Smooth muscle cell (in vitro differentiated cells): ENCODE measurements around the gene PPP1R3G. TPM values are rescaled to one million over a fixed set of nuclear protein-coding genes. Genes with fewer than 3 reads are reported as not detected.

ENCODE experiments used
- DNase-seq: peaks from one replicate; lab custom pipeline; 2025; ENCODE audit not compliant: unreplicated experiment; lab: John Stamatoyannopoulos, UW
- H2AFZ ChIP-seq: fragments of 200-600 bp; sonication (generic); 2 replicates; pipeline ENCODE4 v1.6.0; 2016; ENCODE audit warnings: antibody characterized with exemption, low read depth, mild to moderate bottlenecking
- H3F3A ChIP-seq: fragments of 200-600 bp; sonication (generic); 2 replicates; pipeline ENCODE4 v1.6.0; 2017; ENCODE audit warnings: antibody characterized with exemption, low read depth
- H3K27ac ChIP-seq: fragments of 200-600 bp; sonication (generic); 2 replicates; pipeline ENCODE4 v1.5.1; 2016; ENCODE audit warnings: low read depth, mild to moderate bottlenecking
- H3K27me3 ChIP-seq: fragments of 200-600 bp; sonication (generic); 2 replicates; pipeline ENCODE4 v1.6.1; 2016; ENCODE audit warnings: low read depth, mild to moderate bottlenecking
- H3K36me3 ChIP-seq: fragments of 200-600 bp; sonication (generic); 2 replicates; pipeline ENCODE4 v1.5.1; 2016; ENCODE audit warnings: low read depth
- H3K4me1 ChIP-seq: fragments of 200-600 bp; sonication (generic); 2 replicates; pipeline ENCODE4 v1.5.1; 2016; ENCODE audit warnings: low read depth
- H3K4me2 ChIP-seq: fragments of 200-600 bp; sonication (generic); 2 replicates; pipeline ENCODE4 v1.6.0; 2016; ENCODE audit warnings: mild to moderate bottlenecking
- H3K4me3 ChIP-seq: fragments of 200-600 bp; sonication (generic); 2 replicates; pipeline ENCODE4 v1.5.1; 2016; ENCODE audit warnings: mild to moderate bottlenecking
- H3K79me2 ChIP-seq: fragments of 200-600 bp; sonication (generic); 2 replicates; pipeline ENCODE4 v1.6.0; 2016; ENCODE audit warnings: low read depth, mild to moderate bottlenecking
- H3K9ac ChIP-seq: fragments of 200-600 bp; sonication (generic); 2 replicates; pipeline ENCODE4 v1.6.0; 2016; ENCODE audit warnings: low read depth
- H3K9me3 ChIP-seq: fragments of 200-600 bp; sonication (generic); replicated peaks from 2 replicates; pipeline ENCODE4 v1.5.1; 2016; ENCODE audit warnings: low read depth
- H4K20me1 ChIP-seq: fragments of 200-600 bp; sonication (generic); 2 replicates; pipeline ENCODE4 v1.6.0; 2016; ENCODE audit warnings: low read depth
- CTCF ChIP-seq: fragments of 200-600 bp; sonication (generic); IDR thresholded peaks from 2 replicates; pipeline ENCODE4 v1.5.1; 2017; ENCODE audit warnings: borderline replicate concordance, mild to moderate bottlenecking, antibody characterized with exemption; ENCODE audit not compliant: insufficient read depth, poor library complexity, severe bottlenecking
- WGBS: methylation state at CpG from one replicate; pipeline ENCODE4 v1.1.7; 2016; ENCODE audit warnings: low lambda C conversion rate; 5-methylcytosine and 5-hydroxymethylcytosine counted together
- polyA plus RNA-seq: library from polyadenylated mRNA; unstranded; fragments of >200 nt; fragmentation: Nextera tagmentation; extraction: Ambion mirVana; gene quantifications from 2 replicates; pipeline ENCODE4 v1.2.1, GENCODE V29; 2016
- total RNA-seq: library from RNA; depleted of rRNA; stranded (reverse); fragments of >200 nt; gene quantifications from 2 replicates; pipeline ENCODE4 v1.2.3, GENCODE V29; 2014

The PPP1R3G gene
- total and polyA plus RNA-seq, 2 experiments from 2014 or later, result 0.63 to 1.4 TPM

DNA sequence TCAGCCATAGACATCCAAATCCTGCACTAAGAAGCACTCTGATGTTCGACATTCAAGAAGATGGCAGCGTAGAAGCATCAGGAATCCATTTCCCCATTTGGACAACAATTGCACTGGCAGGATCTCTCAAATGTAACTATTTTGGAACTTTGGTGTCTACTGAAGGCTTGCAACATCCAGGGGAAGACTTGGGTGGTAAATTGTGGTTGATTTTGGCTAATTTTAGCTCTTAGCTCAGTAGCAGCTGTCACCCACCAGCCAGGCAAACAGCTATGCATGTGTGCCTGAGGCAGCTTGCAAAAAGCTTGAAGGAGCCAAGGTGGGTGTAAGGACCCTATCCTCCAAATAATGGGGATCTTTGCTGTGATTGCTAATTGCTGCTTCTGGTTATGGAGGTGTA is 35.1 kb upstream of the PPP1R3G start:
- no peak overlapping the region for H3K9ac ChIP-seq
- H2AFZ ChIP-seq, result no peak overlapping the region
- 98% methylated on average over 2 of the region's 2 CpGs for WGBS
- peaks cover 4% of the 10 kb centered on the region for H3K4me1 ChIP-seq
- no peak for DNase-seq
- peaks cover 14% of the 10 kb centered on the region for H3F3A ChIP-seq
- H3K9me3 ChIP-seq, result peaks cover 13% of the 10 kb centered on the region
- H3K4me3 ChIP-seq, result no peak overlapping the region
- no peak for TF ChIP-seq CTCF
- no peaks in the 10 kb centered on the region for H3K27me3 ChIP-seq
- H3K79me2 ChIP-seq, result no peaks in the 10 kb centered on the region
- no peak overlapping the region for H3K4me2 ChIP-seq
- H4K20me1 ChIP-seq, result no peaks in the 10 kb centered on the region
- H3K27ac ChIP-seq, result no peak overlapping the region
- H3K36me3 ChIP-seq, result peaks cover 5% of the 10 kb centered on the region

DNA sequence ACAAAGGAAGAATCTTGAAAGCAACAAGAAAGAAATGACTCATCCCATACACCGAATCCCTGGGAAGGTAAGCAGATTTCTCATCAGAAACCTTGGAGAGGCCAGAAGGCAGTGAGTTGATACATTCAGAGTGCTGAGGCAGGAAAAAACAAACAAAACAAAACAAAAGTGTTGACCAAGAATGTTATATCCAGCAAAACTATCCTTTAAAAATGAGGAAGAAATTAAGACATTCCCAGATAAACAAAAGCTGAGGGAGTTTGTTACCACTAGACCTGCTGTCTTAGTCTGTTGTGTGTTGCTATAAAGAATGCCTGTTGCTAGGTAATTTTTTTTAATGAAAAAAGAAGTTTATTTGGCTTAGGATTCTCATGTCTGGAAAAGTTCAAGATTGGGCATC is 33.7 kb upstream of the PPP1R3G start:
- no peak for DNase-seq
- 87% methylated on average over 1 of the region's 1 CpG for WGBS
- no peaks in the 10 kb centered on the region for H3K79me2 ChIP-seq
- peaks cover 13% of the 10 kb centered on the region for H3K9me3 ChIP-seq
- no peak for TF ChIP-seq CTCF
- H3K27me3 ChIP-seq, result no peaks in the 10 kb centered on the region
- peaks cover 14% of the 10 kb centered on the region for H3F3A ChIP-seq
- no peak overlapping the region for H3K9ac ChIP-seq
- H3K4me1 ChIP-seq, result peaks cover 4% of the 10 kb centered on the region
- no peak overlapping the region for H3K4me3 ChIP-seq
- no peaks in the 10 kb centered on the region for H4K20me1 ChIP-seq
- peaks cover 5% of the 10 kb centered on the region for H3K36me3 ChIP-seq
- no peak overlapping the region for H3K27ac ChIP-seq
- no peak overlapping the region for H2AFZ ChIP-seq
- no peak overlapping the region for H3K4me2 ChIP-seq

- H3F3A ChIP-seq, result peaks cover 14% of the 10 kb centered on the region
- H3K4me1 ChIP-seq, result peaks cover 4% of the 10 kb centered on the region
- H3K4me3 ChIP-seq, result no peak overlapping the region
- no peaks in the 10 kb centered on the region for H3K27me3 ChIP-seq
- H3K9ac ChIP-seq, result no peak overlapping the region
- H2AFZ ChIP-seq, result no peak overlapping the region
- peaks cover 13% of the 10 kb centered on the region for H3K9me3 ChIP-seq
- peak overlapping the region; percentile 29 for H3K4me2 ChIP-seq
- peaks cover 5% of the 10 kb centered on the region for H3K36me3 ChIP-seq
- H3K27ac ChIP-seq, result no peak overlapping the region
- no peak for DNase-seq
- no peak for TF ChIP-seq CTCF
- H3K79me2 ChIP-seq, result no peaks in the 10 kb centered on the region
- no peaks in the 10 kb centered on the region for H4K20me1 ChIP-seq
Observed at GRCh38 chr6:5053038-5053437, 32.1 kb upstream of the PPP1R3G start.

GRCh38 chr6:5053864-5054244 is 31.3 kb upstream of the PPP1R3G start:
- H4K20me1 ChIP-seq, result no peaks in the 10 kb centered on the region
- DNase-seq, result no peak
- H3K9ac ChIP-seq, result no peak overlapping the region
- peaks cover 13% of the 10 kb centered on the region for H3K9me3 ChIP-seq
- H3K4me1 ChIP-seq, result peaks cover 4% of the 10 kb centered on the region
- no peaks in the 10 kb centered on the region for H3K27me3 ChIP-seq
- no peak overlapping the region for H3K4me3 ChIP-seq
- H3K4me2 ChIP-seq, result peak overlapping the region; percentile 31
- H3K27ac ChIP-seq, result peak overlapping the region; percentile 52
- H3K36me3 ChIP-seq, result peaks cover 5% of the 10 kb centered on the region
- TF ChIP-seq CTCF, result no peak
- H3K79me2 ChIP-seq, result no peaks in the 10 kb centered on the region
- 55% methylated on average over 1 of the region's 1 CpG for WGBS
- H3F3A ChIP-seq, result peaks cover 14% of the 10 kb centered on the region
- H2AFZ ChIP-seq, result no peak overlapping the region
